C4-2B (cell line): ENCODE measurements around the gene KCNQ5.

Source experiments
- H3K27ac ChIP-seq: fragments of 450-650 bp; 2 replicates; pipeline ENCODE4 v1.5.1; 2017
- ZFX ChIP-seq: fragments of 450-650 bp; IDR thresholded peaks from 2 replicates; pipeline ENCODE4 v1.6.1; 2017
- TF ChIP-seq, protein P1 (sequence below): fragments of 450-650 bp; conservative IDR thresholded peaks from 2 replicates; pipeline ENCODE4 v1.5.1; 2017; ENCODE audit warnings: mild to moderate bottlenecking

The KCNQ5 gene

DNA sequence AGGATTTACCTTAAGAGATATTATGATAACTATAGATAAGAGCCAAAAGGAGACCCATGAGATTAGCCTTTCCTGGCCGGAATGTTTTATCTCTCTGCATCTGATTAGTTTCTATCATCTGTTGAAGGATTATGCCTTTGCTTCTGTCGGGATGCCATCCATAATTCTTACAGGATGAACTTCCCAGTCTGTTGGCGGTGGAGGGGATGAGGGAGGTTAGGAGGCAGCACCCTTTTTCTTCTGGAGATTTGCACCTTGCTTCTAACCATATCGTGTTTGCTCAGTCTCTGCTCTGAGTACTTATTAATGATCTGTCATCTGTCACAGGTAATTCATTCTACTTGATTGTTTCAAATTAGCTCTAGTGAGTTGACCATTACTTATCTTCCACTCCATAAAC is 311.4 kb downstream of the KCNQ5 start:
- no peak overlapping the region for H3K27ac ChIP-seq
- TF ChIP-seq, protein P1, sequence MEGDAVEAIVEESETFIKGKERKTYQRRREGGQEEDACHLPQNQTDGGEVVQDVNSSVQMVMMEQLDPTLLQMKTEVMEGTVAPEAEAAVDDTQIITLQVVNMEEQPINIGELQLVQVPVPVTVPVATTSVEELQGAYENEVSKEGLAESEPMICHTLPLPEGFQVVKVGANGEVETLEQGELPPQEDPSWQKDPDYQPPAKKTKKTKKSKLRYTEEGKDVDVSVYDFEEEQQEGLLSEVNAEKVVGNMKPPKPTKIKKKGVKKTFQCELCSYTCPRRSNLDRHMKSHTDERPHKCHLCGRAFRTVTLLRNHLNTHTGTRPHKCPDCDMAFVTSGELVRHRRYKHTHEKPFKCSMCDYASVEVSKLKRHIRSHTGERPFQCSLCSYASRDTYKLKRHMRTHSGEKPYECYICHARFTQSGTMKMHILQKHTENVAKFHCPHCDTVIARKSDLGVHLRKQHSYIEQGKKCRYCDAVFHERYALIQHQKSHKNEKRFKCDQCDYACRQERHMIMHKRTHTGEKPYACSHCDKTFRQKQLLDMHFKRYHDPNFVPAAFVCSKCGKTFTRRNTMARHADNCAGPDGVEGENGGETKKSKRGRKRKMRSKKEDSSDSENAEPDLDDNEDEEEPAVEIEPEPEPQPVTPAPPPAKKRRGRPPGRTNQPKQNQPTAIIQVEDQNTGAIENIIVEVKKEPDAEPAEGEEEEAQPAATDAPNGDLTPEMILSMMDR, result no peak
- TF ChIP-seq ZFX, result no peak

DNA sequence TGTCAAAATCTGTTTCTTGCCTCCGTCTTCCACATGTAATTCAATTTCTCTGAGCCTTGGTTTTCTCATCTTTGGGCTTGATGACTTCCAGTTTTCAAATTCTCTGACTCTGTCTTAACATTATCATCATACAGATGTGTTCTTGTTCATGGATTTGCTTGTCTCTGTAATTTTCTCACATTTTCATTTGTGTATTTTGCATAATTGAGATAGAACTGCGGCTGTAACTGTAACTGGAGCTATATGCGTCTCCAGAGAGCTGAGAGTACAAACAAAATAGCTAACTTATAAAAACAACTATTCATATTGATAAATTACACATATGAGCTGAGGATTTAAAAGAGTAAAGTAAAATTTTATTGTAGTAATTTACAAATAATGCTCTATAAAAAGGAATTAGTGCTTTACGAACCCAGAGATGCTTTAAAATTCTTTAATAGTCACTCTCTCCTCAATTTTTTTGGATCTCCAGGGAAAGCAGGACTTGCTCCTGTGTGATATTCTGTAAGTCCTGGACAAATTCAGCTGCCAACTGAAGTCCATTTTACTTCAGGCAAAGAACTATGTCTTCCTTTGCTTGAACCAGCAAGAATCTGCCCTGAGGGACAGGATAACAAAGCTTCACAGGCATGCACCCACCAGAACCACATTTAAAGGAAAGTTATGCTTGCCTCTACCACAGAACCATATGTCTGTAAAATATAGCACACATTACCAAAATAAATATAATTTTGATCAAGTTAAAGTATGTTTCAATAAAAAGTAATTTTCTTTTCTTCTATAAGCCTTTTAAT is 315.1 kb downstream of the KCNQ5 start:
- TF ChIP-seq, protein P1, result no peak
- TF ChIP-seq ZFX, result no peak
- H3K27ac ChIP-seq, result no peak overlapping the region

DNA sequence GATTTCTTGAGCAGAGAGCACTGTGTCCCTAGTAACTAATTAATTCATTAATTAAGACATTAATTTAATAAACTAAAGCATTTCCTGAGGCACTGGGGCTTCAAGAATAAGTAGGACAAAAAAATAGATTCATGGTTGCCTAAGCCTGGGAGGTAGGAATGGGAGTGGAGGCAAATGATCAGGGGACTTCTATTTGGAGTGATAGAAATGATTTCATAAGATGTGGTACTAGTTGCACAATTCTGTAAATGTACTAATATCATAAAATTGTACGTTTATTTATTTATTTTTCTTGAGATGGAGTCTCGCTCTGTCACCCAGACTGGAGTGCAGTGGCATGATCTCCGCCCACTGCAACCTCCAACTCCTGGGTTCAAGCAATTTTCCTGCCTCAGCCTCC is 316.2 kb downstream of the KCNQ5 start:
- no peak overlapping the region for H3K27ac ChIP-seq
- TF ChIP-seq, protein P1, result no peak
- TF ChIP-seq ZFX, result no peak

DNA sequence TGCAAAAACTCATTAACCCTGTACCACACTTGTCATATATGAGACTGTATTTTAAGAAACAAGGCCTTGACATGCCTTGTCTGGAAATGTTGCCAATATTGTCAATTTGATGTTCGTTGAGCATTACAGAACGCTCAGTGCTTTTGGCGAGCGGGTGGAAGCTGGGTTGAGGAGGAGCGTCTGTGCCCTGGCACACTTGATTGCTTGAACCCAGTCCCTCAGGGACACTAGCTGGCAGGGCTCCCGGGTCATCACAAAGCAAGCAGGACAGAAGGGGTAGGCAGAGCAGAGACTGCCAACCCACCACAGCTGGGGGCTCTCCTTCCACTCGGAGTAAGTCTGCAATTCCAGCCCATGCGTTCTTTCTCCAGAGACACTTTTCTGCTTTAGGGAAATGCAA is 317.1 kb downstream of the KCNQ5 start:
- TF ChIP-seq ZFX, result no peak
- TF ChIP-seq, protein P1, result no peak
- no peak overlapping the region for H3K27ac ChIP-seq

DNA sequence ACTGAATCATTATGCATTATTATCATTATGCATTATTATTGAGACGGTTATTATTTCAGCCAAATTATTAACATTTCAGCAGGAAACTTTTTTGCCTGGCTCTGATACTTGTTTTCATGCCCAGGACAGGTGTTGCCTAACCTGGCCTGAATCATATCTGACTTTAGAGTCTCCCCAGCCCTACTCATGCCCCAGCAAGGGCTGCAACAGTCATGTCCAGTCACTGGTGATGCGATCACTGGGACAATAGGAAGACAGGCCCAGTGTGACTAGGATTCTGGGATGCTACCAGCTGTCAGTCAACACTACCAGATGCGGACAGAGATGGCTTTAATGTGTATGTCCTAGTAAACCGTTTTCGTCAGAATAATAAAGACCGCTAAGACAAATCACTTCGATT is 318.4 kb downstream of the KCNQ5 start:
- TF ChIP-seq, protein P1, result no peak
- TF ChIP-seq ZFX, result no peak
- no peak overlapping the region for H3K27ac ChIP-seq

DNA sequence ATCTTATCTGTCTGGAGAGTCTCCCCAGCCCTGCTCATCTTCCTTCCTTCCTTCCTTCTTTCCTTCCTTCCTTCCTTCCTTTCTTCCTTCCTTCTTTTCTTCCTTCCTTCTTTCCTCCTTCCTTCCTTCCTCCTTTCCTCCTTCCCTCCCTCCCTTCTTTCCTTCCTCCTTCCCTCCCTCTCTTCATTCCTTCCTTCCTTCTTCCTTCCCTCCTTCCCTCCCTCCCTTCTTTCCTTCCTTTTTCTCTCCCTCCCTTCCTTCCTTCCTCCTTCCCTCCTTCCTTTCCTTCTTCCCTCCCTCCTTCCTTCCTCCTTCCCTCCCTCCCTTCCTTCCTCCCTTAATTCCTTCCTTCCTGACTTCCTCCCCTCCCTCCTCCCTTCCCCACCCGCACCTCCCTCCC is 319.4 kb downstream of the KCNQ5 start:
- TF ChIP-seq, protein P1, result no peak
- TF ChIP-seq ZFX, result no peak

DNA sequence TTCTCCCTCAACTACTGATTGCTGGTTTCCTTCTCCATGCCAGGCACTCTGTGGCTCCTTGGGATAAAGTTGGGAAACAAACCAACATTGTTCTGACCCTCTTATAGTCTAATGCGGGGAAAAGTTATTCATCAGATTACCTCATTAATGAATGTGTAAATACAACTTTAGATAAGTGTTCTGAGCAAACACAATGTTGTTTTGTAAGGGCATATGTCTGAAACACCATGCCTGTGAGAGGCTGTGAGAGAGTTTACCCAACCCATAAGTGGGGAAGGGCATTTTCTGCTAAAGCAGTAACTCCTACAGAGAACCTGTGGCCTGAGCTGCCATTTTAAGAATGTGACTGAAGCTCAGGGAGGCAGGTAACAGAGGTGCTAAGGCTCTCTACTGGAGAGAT is 319.9 kb downstream of the KCNQ5 start:
- H3K27ac ChIP-seq, result no peak overlapping the region
- TF ChIP-seq, protein P1, result no peak
- TF ChIP-seq ZFX, result no peak

More for the DNA sequence above, 319.4 kb downstream of the KCNQ5 start:
- no peak overlapping the region for H3K27ac ChIP-seq
